ENCODE results near the gene ANKRD18A. TPM values are rescaled to one million over a fixed set of nuclear protein-coding genes. Genes with fewer than 3 reads are reported as not detected.
"Not testable (repeated sequence)": the region's sequence is repeated elsewhere in the genome, so short reads cannot be mapped to it uniquely, and the experiment has no call there.

The ANKRD18A gene
- polyA plus RNA-seq, 4 donors: 0.60 to 4.8 (median 2.3) TPM

DNA sequence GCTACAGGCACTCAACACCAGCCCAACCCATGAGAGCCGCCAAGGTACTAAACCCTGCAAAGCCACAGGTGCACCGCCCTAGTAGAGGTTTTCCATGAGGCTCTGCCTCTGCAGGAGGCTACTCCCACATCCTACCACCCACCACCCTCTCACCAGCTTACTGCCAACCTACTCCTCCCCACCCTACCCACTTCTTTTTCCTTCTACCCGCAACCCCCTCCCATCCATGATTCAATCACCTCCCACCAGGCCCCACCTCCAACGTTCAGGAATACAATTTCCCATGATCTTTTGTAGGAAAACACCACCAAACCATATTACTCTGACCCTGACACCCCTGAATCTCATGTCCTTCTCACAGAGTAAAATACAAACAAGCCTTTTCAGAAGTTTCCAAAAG lies 67.4 kb downstream of the ANKRD18A start:
- DNase-seq (ENCODE audit: low read depth in 4 of 4, low spot score in 3 of 4): not testable (repeated sequence)

- not testable (repeated sequence) for DNase-seq (ENCODE audit: low read depth in 4 of 4, low spot score in 3 of 4)
These were observed 73.8 kb downstream of the ANKRD18A start for GRCh38 chr9:38546497-38547163.

DNA sequence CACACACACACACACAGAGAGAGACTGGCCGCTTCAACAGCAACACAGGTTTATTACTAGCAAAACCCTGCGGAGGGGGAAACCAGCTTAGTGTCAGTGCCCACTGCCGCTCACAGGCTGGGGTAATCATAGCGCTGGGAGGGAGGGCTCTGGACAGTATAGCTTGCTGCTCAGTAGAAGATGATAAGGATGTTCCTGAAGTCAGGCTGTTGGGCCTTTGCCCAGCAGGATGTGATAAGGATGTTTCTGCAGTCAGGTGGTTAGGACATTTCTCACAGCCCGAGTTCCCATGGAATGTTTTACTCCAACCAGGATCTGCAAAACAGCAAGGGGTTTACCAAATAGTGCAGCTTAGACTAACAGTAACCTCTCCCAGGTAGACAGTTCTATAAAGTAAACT lies 79.9 kb downstream of the ANKRD18A start:
- not testable (repeated sequence) for DNase-seq (ENCODE audit: low read depth in 4 of 4, low spot score in 3 of 4)

DNA sequence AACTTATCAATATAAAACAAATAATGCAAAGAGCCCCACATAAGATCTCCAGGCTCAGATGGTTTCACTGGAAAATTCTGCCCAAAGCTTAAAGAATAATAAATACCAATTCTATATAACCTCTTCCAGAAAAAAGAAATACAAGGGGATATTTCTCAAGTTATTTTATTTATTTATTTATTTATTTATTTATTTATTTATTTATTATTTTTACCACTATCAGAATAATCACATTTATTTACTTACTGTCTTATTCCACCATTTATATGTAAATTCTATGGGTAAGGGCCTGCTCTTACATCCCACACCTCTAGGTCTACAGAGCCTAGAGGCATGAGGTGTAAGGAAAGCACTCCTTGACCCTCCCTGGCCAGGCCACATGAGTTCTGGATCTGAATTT lies 91.1 kb downstream of the ANKRD18A start:
- DNase-seq (ENCODE audit: low read depth in 4 of 4, low spot score in 3 of 4): no peak

DNA sequence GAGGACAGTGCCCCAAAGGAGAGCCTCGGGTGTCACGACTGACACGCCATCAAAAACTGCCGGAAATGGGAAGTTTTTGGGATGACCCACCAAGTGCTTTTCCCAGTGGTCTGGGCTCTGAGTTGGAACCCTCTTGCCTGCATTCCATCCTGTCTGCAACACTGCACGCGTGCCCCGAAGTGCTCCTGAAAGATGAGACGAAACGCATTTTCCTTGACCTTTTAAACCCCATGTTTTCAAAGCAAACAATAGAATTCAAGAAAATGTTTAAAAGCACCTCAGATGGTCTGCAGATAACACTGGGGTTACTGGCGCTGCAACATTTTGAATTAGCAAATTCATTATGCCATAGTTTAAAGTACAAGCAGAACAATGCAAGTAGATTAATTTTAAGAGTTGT lies 92.9 kb downstream of the ANKRD18A start:
- DNase-seq (ENCODE audit: low read depth in 4 of 4, low spot score in 3 of 4): peak in 1 of 4 donors; percentile 27

- no peak for DNase-seq (ENCODE audit: low read depth in 4 of 4, low spot score in 3 of 4)
These were observed 93.8 kb downstream of the ANKRD18A start for GRCh38 chr9:38526591-38526990.

DNA sequence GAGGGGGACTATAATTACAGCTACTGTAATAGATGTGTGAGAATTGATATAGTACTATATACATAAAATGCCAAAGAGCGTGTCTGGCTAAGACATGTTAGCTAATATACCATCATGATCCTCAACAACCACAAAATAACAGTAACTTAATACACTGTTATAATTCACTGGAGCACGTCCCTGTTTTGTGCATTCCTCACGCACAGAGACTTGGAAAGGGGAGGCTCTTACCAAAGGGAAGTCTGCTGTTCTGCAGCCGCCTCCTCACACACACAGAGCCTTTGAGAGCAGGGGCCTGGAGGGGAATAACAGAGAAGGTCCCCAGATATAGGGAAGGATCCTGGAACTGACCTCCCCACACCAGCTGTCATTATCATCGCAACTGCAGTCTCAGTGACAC lies 97.3 kb downstream of the ANKRD18A start:
- no peak for DNase-seq (ENCODE audit: low read depth in 4 of 4, low spot score in 3 of 4)

- no peak for DNase-seq (ENCODE audit: low read depth in 4 of 4, low spot score in 3 of 4)
These were observed 98.6 kb downstream of the ANKRD18A start for GRCh38 chr9:38521762-38522161.

Other genes starting within 250 kb of the ANKRD18A start
- gene ALDH1B1, start 227.9 kb downstream of the ANKRD18A start, polyA plus RNA-seq (ENCODE audit: insufficient read length in 4 of 4): 10 to 100 TPM; 11.9 to 41.2 (median 33.0) TPM
- gene IGFBPL1, start 196.1 kb downstream of the ANKRD18A start, polyA plus RNA-seq (ENCODE audit: insufficient read length in 4 of 4): 1 to 10 TPM in 2 of 4 donors, under 1 TPM in 2; 0.68 to 1.9 (median 1.3) TPM
- under 1 TPM in 2 of 4 donors, not detected in 2; 0.21 to 0.29 TPM for gene FAM240B, start 99.5 kb upstream of the ANKRD18A start, polyA plus RNA-seq (ENCODE audit: insufficient read length in 4 of 4)

Data from left renal pelvis (tissue), 4 donors.